HepG2 (cell line): ENCODE results near the gene MEF2D. TPM values are rescaled to one million over a fixed set of nuclear protein-coding genes. Genes with fewer than 3 reads are reported as not detected.

ENCODE experiments used
- ATAC-seq: fragments of 200-7000 bp; cut with Tn5 transposase; 3 replicates; pipeline ENCODE4 v1.9.1; 2020; ENCODE audit warnings: mild to moderate bottlenecking, moderate library complexity
- BruUV-seq: library from RNA; stranded (reverse); fragments of 400-500 nt; replicated peaks from 2 replicates; lab custom pipeline; 2021; lab: Mats Ljungman, UMichigan
- CTCF ChIA-PET: fragments of 300-600 bp; formaldehyde crosslinking; extraction: SDS; loops from one replicate; lab custom pipeline; 2021; ENCODE audit warnings: low total read pairs, inconsistent platforms, low intra/inter-chr PET ratio; lab: Yijun Ruan, JAX
- POLR2A ChIA-PET: fragments of 350-600 bp; sonication (Branson Sonifier 250); formaldehyde crosslinking; loops from one replicate; lab custom pipeline; 2020; ENCODE audit warnings: antibody characterized with exemption, inconsistent platforms; lab: Yijun Ruan, JAX
- DNase-seq: peaks from one replicate; pipeline ENCODE4 v3.0.0-alpha.2; 2015; ENCODE audit warnings: low spot score
- FAIRE-seq: peaks from 3 replicates; lab custom pipeline; 2011; peaks lifted over from hg19 to GRCh38; lab: Jason Lieb, UNC
- H2AFZ ChIP-seq: one replicate; pipeline ENCODE4 v1.6.1; 2011; ENCODE audit warnings: low read length, inconsistent platforms
- H3K27ac ChIP-seq: fragments of 300-600 bp; 3 replicates; pipeline ENCODE4 v1.8.0; 2011; ENCODE audit warnings: mixed run types, mild to moderate bottlenecking, mixed read lengths, low read length, inconsistent platforms; ENCODE audit not compliant: insufficient read depth; ENCODE audit errors: extremely low read length
- H3K27me3 ChIP-seq, 2 experiments: fragments of 200-600 bp in 1 of 2; 2 replicates in 1 of 2; 3 replicates in 1 of 2; pipeline versions ENCODE4 v1.6.0 to v1.8.0; 2011; ENCODE audit warnings: low read length in 2 of 2, mild to moderate bottlenecking in 2 of 2, moderate library complexity in 2 of 2, inconsistent platforms in 1 of 2; ENCODE audit not compliant: insufficient read depth in 2 of 2, control insufficient read depth in 1 of 2
- H3K36me3 ChIP-seq, 2 experiments: fragments of 200-600 bp in 1 of 2; replicated peaks in 1 of 2; 2 replicates in 1 of 2; 3 replicates in 1 of 2; pipeline versions ENCODE4 v1.5.1 to v1.8.0; 2011; ENCODE audit warnings: low read length in 2 of 2, inconsistent platforms in 1 of 2; ENCODE audit not compliant: insufficient read depth in 2 of 2, control insufficient read depth in 1 of 2
- H3K4me1 ChIP-seq: 2 replicates; pipeline ENCODE4 v1.5.1; 2012; ENCODE audit warnings: low read length, inconsistent platforms; ENCODE audit not compliant: insufficient read depth
- H3K4me2 ChIP-seq: 2 replicates; pipeline ENCODE4 v1.6.0; 2011; ENCODE audit warnings: low read depth, low read length, inconsistent platforms
- H3K4me3 ChIP-seq, 3 experiments: fragments of 200-600 bp in 1 of 3; sonication (generic), shearing (Covaris generic) in 1 of 3; replicated peaks in 1 of 3; 2 replicates each; pipeline ENCODE4 v1.5.1; 2011 to 2016; ENCODE audit warnings: low read length in 3 of 3, inconsistent platforms in 2 of 3, low read depth in 2 of 3, mild to moderate bottlenecking in 2 of 3, control low read depth in 1 of 3, mixed read lengths in 1 of 3; ENCODE audit not compliant: insufficient read depth in 1 of 3
- H3K79me2 ChIP-seq: one replicate; pipeline ENCODE4 v1.6.1; 2011; ENCODE audit warnings: low read length, inconsistent platforms; ENCODE audit not compliant: insufficient read depth
- H3K9ac ChIP-seq: 2 replicates; pipeline ENCODE4 v1.6.0; 2011; ENCODE audit warnings: mild to moderate bottlenecking, low read depth, low read length, inconsistent platforms; ENCODE audit not compliant: insufficient read depth
- H3K9me3 ChIP-seq: 2 replicates; pipeline ENCODE4 v1.5.1; 2012; ENCODE audit warnings: mild to moderate bottlenecking, low read length
- H4K20me1 ChIP-seq: 2 replicates; pipeline ENCODE4 v1.6.0; 2011; ENCODE audit warnings: inconsistent platforms, mild to moderate bottlenecking, low read length, moderate library complexity; ENCODE audit not compliant: insufficient read depth
- CENPT ChIP-seq: sonication (generic); formaldehyde crosslinking; IDR thresholded peaks from 2 replicates; pipeline ENCODE4 v1.8.0; 2022; ENCODE audit warnings: low read depth, mild to moderate bottlenecking, moderate library complexity, missing genetic modification reagents
- ESRRA ChIP-seq: sonication (generic); formaldehyde crosslinking; IDR thresholded peaks from 2 replicates; pipeline ENCODE4 v1.5.1; 2020; ENCODE audit warnings: mild to moderate bottlenecking, low read depth, missing genetic modification reagents
- FOXO1 ChIP-seq: sonication (generic); formaldehyde crosslinking; IDR thresholded peaks from 2 replicates; pipeline ENCODE4 v1.4.0; 2020; ENCODE audit warnings: missing genetic modification reagents
- NRL ChIP-seq: sonication (generic); formaldehyde crosslinking; IDR thresholded peaks from 2 replicates; pipeline ENCODE4 v1.5.0; 2020; ENCODE audit warnings: missing genetic modification reagents, mild to moderate bottlenecking, moderate library complexity, borderline replicate concordance
- RELA ChIP-seq: sonication (generic); formaldehyde crosslinking; IDR thresholded peaks from 2 replicates; pipeline ENCODE4 v1.4.0; 2020; ENCODE audit warnings: missing genetic modification reagents
- RNF219 ChIP-seq: sonication (generic); formaldehyde crosslinking; IDR thresholded peaks from 2 replicates; pipeline ENCODE4 v1.5.0; 2020; ENCODE audit warnings: mild to moderate bottlenecking, missing genetic modification reagents
- SRSF4 ChIP-seq: fragments of 200-400 bp; formaldehyde crosslinking; IDR thresholded peaks from one replicate; pipeline ENCODE4 v1.6.1; 2018; ENCODE audit warnings: mild to moderate bottlenecking, low read depth, low read length, moderate library complexity; ENCODE audit not compliant: poor library complexity, severe bottlenecking
- STAG1 ChIP-seq: sonication (generic); formaldehyde crosslinking; IDR thresholded peaks from 2 replicates; pipeline ENCODE4 v1.4.0; 2020; ENCODE audit warnings: missing genetic modification reagents
- WIZ ChIP-seq: sonication (generic); formaldehyde crosslinking; IDR thresholded peaks from 2 replicates; pipeline ENCODE4 v1.5.1; 2020; ENCODE audit warnings: mild to moderate bottlenecking, missing genetic modification reagents
- ZFP90 ChIP-seq: sonication (generic); formaldehyde crosslinking; IDR thresholded peaks from 2 replicates; pipeline ENCODE4 v1.8.0; 2022; ENCODE audit warnings: missing genetic modification reagents, mild to moderate bottlenecking, inconsistent platforms, borderline replicate concordance
- ZKSCAN5 ChIP-seq: sonication (generic); formaldehyde crosslinking; IDR thresholded peaks from 2 replicates; pipeline ENCODE4 v1.5.1; 2020; ENCODE audit warnings: mild to moderate bottlenecking, missing genetic modification reagents
- ZNF207 ChIP-seq: fragments of 450-650 bp; IDR thresholded peaks from 2 replicates; pipeline ENCODE4 v1.6.1; 2016; ENCODE audit warnings: antibody characterized with exemption, borderline replicate concordance
- ZNF225 ChIP-seq: sonication (generic); formaldehyde crosslinking; IDR thresholded peaks from 2 replicates; pipeline ENCODE4 v1.4.0; 2020; ENCODE audit warnings: mild to moderate bottlenecking, missing genetic modification reagents
- ZNF256 ChIP-seq: sonication (generic); formaldehyde crosslinking; conservative IDR thresholded peaks from 2 replicates; pipeline ENCODE4 v1.4.0; 2020; ENCODE audit warnings: missing genetic modification reagents
- ZNF326 ChIP-seq: sonication (generic); formaldehyde crosslinking; IDR thresholded peaks from 2 replicates; pipeline ENCODE4 v1.4.0; 2020; ENCODE audit warnings: missing genetic modification reagents, borderline replicate concordance
- ZNF557 ChIP-seq: sonication (generic); formaldehyde crosslinking; IDR thresholded peaks from 2 replicates; pipeline ENCODE4 v1.4.0; 2020; ENCODE audit warnings: missing genetic modification reagents
- ZNF616 ChIP-seq: sonication (generic); formaldehyde crosslinking; IDR thresholded peaks from 2 replicates; pipeline ENCODE4 v1.5.0; 2020; ENCODE audit warnings: low read depth, mild to moderate bottlenecking, missing genetic modification reagents
- ZNF619 ChIP-seq: sonication (generic); formaldehyde crosslinking; IDR thresholded peaks from 2 replicates; pipeline ENCODE4 v1.4.0; 2020; ENCODE audit warnings: mild to moderate bottlenecking, missing genetic modification reagents
- ZSCAN29 ChIP-seq: sonication (generic); formaldehyde crosslinking; conservative IDR thresholded peaks from 2 replicates; pipeline ENCODE4 v1.4.0; 2020; ENCODE audit warnings: mild to moderate bottlenecking, missing genetic modification reagents
- WGBS: methylation state at CpG from one replicate; pipeline ENCODE4 v1.1.6; 2017; ENCODE audit warnings: low lambda C conversion rate; 5-methylcytosine and 5-hydroxymethylcytosine counted together
- in situ Hi-C: cut with HindIII; loops from 2 replicates; pipeline ENCODE4 v1.10.0; 2017; ENCODE audit warnings: low pct_unique_long_range_greater_than_20kb; ENCODE audit not compliant: extremely low pct_ligation_motif_present
- intact Hi-C: fragments of 100-400 bp; cut with micrococcal nuclease; formaldehyde crosslinking; loops from one replicate; pipeline ENCODE4 v1.10.0; 2022; ENCODE audit not compliant: unreplicated experiment
- polyA plus RNA-seq, 8 experiments: library from polyadenylated mRNA; depleted of rRNA in 3 of 8; stranded (reverse) in 7 of 8; unstranded in 1 of 8; fragments of >200 nt; fragmentation: Illumina TruSeq in 4 of 8; extraction: Trizol in 4 of 8; gene quantifications; 2 replicates each; pipeline versions ENCODE4 v1.2.1 to v1.2.3, GENCODE V29; 2011 to 2016; ENCODE audit warnings: low read depth in 4 of 8, missing spikeins in 1 of 8, mixed read lengths in 1 of 8; ENCODE audit not compliant: insufficient read depth in 1 of 8
- total RNA-seq, 5 experiments: library from RNA; depleted of rRNA; stranded (reverse); fragments of >200 nt; fragmentation: Illumina TruSeq; extraction: Trizol; gene quantifications; 2 replicates each; pipeline ENCODE4 v1.2.3, GENCODE V29; 2016; ENCODE audit warnings: low read depth in 1 of 5

The MEF2D gene
- total and polyA plus RNA-seq, 2 of the 13 experiments (the other 11 are each of a cell fraction or from before 2014, with no cell fraction given), result 1.6 to 3.9 TPM

GRCh38 chr1:156492591-156493080, 7.9 kb downstream of the MEF2D start (continued):
- TF ChIP-seq RNF219 (CRISPR knock-in tag) (no peak), CENPT (CRISPR knock-in tag) (no peak), ZNF256 (CRISPR knock-in tag) (no peak), NRL (CRISPR knock-in tag) (no peak), ZSCAN29 (CRISPR knock-in tag) (no peak), ZNF557 (CRISPR knock-in tag) (no peak), WIZ (no peak), ZFP90 (CRISPR knock-in tag) (no peak)
- TF ChIP-seq, all 625 proteins: peak for 0

GRCh38 chr1:156492013-156492590, 8.5 kb downstream of the MEF2D start:
- H3K4me1 ChIP-seq, result peaks cover 19% of the 10 kb centered on the region
- H4K20me1 ChIP-seq, result peaks cover 66% of the 10 kb centered on the region
- H3K9ac ChIP-seq, result no peak overlapping the region
- WGBS, result 90% methylated on average over 4 of the region's 6 CpGs
- no peaks in the 10 kb centered on the region for H3K27me3 ChIP-seq
- no peak overlapping the region for H3K27ac ChIP-seq
- FAIRE-seq, result no peak
- no peak overlapping the region for H3K4me2 ChIP-seq
- H3K4me3 ChIP-seq, result no peak overlapping the region
- no peak overlapping the region for H2AFZ ChIP-seq
- TF ChIP-seq ESRRA (CRISPR knock-in tag) (no peak), ZNF616 (CRISPR knock-in tag) (no peak), FOXO1 (CRISPR knock-in tag) (no peak), ZNF619 (CRISPR knock-in tag) (no peak), ZKSCAN5 (CRISPR knock-in tag) (no peak), ZNF326 (CRISPR knock-in tag) (no peak), STAG1 (CRISPR knock-in tag) (no peak), ZNF207 (no peak), SRSF4 (no peak), ZNF225 (CRISPR knock-in tag) (no peak), RELA (CRISPR knock-in tag) (no peak)
- peaks cover 18% of the 10 kb centered on the region for H3K79me2 ChIP-seq
- peaks cover 4 to 7% of the 10 kb centered on the region in 2 experiments; a peak in 2 of 5 replicates for H3K36me3 ChIP-seq
- no peak for ATAC-seq
- ChIA-PET CTCF (no interaction called here), POLR2A (interaction anchor here (0.7 to 1.2 kb wide), 2 partner anchors 13 to 15 kb away, joined by 3 read pairs; no protein-coding TSS in a partner anchor)
- no TSS peak for BruUV-seq
- no peaks in the 10 kb centered on the region for H3K9me3 ChIP-seq
- no peak for DNase-seq
- in situ Hi-C loops, result no loop called here
- intact Hi-C loops, result no loop called here
